HG02840 (cell line): ENCODE measurements around the gene KREMEN2.

Experiments used
- ATAC-seq: cut with Tn5 transposase; IDR thresholded peaks from one replicate; pipeline ENCODE4 v1.9.1; 2021; ENCODE audit warnings: mild to moderate bottlenecking, moderate library complexity, moderate number of reproducible peaks; ENCODE audit not compliant: unreplicated experiment, low FRiP score

Gene KREMEN2

DNA sequence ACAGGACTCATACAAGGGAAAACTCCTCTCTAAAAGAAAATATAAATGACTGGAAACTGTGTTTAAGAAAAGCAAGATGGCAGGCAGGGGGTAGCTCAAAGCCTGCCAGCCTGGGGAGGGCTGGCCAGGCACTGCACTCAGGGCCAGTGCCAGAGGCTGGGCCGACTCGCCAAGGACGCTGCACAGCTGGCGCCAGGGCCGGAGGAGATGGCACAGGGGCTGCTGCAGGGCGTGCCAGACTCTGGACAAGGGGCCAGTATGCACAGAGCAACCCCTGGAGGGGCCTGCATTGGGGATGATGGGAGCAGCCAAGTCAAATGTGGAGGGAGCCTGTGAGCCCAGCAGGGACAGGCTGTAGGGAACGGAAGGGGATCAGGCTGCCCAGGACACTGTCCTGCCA, 12.1 kb downstream of the KREMEN2 start:
- ATAC-seq, result no peak

DNA sequence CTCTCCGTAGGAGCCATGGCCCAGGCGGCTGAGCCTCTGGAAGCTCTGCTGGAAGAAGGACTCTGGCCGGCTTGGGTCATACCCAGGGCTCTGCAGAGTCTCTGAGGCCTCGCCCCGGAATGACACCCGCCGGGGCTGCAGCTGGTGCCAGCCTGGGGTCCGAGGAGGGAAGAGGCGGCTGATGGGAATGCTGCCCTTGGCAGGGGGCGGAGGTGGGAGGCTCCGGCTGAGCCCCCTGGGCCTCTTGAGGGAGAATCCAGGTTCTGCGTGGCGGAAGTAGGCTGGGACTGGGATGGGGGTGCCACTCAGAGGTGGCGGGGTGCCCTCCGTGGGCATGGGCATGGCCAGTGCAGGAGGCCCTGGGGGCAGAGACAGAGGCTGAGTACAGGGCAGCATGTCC, 12.6 kb downstream of the KREMEN2 start:
- ATAC-seq, result no peak

DNA sequence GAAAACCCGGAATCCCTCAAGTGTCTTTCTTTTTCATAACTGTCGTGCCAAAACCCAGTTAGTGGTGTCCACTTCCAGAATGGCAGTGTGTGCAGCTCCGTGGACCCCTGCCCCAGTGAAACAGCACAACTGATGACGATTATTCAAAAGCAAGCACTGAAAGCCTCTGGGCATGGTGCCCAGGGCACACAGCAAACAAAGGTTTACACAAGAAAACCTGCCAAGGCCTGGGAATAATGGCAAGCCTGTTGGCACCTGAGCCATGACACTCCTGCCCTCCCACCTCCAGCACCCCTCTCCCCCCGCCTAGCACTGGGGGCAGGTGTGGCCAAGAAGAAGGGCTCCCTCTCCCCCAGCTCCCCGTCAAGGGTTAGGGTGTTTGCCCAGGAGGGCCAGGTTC, 13.4 kb downstream of the KREMEN2 start:
- ATAC-seq, result no peak

DNA sequence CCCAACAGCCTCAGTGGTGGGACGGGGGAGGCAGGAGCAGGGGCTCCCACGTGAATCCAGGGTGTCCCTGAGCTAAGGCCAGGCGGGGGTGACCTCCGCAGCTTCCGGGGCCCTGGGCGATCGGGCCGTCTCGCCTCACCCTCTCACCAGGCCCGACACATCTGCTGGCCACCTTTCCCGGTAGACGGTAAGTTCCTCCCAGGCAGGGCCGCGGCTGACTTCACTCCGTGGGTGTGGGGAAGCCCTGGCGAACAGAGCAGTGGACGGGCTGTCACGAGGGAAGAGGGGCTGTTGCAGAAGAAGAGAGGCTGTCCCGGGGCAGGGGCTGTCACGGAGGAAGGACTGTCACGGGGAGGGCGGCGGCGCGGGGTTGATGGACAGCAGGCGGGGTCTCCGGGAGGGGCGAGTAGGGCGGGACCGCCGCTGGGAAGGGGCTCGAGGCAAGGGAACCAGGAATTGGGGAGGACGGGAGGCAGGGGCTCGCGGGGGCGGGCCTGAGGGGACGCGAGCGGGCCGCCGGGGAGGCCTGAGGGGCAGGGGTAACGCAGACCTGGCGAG, 15.7 kb downstream of the KREMEN2 start:
- ATAC-seq, result peak; percentile 1

DNA sequence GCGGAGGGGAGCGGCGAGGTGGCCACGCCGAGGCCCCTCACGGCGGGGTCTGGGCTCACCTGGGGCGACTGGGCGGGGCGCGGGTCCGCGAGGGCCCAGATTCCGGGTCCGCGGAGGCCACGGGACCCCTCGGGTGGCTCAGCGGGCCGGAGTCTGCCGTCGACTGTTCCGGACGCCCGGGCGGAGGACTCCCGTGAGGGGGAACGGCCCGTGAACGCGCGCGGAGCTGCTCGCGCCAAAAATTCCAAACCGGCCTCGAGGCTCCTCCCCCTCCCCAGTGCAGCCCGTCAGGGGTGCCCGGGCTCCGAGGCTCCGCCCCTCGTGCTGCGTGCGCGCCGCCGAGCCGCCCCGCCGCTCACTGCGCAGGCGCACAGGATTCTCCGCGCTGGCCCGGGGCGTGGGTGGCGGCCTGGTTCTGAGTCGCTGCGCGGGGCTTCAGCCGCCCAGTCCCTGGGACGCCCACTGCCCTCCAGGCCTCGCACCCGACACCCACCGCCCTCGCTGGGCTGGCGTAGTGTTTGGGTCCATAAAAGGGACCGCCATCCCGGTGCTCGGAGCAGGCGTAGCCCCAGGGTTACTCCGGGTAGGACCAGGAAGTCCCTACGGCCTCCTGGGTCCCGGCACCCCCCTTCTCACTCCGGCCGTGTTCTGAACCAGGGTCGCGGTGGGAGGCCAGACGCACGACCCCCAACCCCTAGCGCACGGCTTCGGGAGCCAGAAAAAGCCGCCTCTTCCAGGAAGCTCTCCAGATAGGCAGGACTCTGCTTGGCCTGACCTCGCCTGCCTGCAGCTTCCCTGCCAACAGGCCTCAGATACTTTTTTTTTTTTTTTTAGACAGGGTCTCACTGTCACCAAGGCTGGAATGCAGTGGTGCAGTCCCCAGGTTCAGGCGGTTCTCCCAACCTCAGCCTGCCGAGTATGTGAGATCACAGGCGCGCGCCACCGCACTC, 16.4 kb downstream of the KREMEN2 start, which contains the start of gene PKMYT1:
TSS of gene PKMYT1 (minus strand) at position 220 of the 950 bp plus-strand sequence. CDS start 789 bp downstream, outside the sequence.
- peak; percentile 71 for ATAC-seq

DNA sequence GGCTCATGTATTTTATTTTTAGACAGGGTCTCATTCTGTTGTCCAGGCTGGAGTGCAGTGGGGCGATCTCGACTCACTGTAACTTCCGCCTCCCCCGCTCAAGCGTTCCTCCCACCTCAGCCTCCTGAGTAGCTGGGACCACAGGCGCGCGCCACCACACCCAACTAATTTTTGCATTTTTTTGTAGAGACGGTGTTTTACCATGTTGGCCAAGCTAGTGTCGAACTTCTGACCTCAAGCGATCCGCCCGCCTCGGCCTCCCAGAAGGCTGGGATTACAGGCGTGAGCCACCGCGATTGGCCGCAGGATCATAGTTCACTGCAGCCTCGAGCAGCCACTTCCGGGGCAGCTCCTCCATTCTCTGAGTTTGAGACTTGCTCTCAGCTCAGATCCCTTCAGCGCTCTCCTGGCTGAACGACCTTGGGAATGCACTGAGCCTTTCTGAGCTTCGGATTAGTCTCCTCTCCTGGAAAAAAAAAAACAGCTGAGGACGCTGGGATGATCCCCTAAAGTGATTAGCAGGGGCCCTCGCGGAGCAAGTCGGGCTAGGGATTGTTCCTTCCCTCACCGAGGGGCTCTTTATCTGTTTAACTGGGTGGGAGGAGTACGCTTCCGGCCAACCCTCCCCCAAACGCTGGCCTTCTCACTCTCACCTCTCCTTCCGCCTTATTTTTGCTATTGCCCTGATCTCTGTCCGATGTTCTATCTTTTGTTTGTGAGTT, 17.3 kb downstream of the KREMEN2 start:
- no peak for ATAC-seq

DNA sequence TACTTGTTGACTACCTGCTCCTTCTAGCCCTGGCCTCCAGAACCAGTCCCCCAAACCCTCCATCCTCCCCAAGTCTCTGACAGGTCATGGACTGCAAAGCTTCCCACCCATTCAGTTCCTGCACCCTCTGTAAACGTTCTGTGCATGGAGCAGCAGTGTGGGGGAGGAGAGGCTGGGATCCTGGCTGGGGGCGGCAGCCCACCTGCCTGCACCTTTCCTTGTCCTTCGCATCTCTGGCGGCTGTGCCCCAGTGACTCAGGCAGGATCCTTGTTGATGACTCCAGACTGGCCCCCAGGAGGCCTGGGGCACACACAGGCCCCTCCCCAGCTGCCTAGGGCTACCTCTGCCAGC, 17.8 kb downstream of the KREMEN2 start:
- no peak for ATAC-seq

DNA sequence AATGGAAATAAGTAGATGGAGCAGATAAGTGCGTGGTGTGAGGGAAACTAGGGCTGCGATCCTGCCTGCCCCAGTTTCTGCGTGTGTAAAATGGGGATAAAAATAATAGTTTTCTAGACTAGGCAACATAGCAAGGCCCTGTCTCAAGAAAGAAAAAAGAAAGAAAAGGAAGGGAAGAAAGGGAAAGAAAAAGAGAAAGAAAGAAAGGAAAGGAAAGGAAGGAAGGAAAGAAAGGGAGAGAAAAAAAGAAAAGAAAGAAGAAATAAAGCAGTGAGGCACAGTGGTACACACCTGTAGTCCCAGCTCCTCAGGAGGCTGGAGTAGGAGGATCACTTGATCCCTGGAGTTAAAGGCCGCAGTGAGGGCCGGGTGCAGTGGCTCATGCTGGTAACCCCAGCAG, 18.3 kb downstream of the KREMEN2 start:
- no peak for ATAC-seq

DNA sequence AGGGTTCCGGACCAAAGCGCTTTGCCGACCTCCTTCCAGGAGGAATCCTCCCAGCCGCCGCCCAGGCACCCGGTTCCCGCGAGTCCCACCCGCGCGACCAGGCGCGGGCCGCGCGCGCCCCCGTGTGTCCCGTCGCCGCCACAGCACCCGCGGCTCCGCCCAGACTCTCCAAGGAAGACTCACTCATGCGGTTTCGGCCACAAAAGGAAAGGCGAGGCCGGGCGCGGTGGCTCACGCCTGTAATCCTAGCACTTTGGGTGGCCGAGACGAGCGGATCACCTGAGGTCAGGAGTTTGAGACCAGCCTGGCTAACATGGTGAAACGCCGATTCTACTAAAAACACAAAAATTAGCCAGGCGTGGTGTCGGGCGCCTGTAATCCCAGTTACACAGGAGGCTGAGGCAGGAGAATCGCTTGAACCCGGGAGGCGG, 19.6 kb downstream of the KREMEN2 start:
- ATAC-seq, result no peak

DNA sequence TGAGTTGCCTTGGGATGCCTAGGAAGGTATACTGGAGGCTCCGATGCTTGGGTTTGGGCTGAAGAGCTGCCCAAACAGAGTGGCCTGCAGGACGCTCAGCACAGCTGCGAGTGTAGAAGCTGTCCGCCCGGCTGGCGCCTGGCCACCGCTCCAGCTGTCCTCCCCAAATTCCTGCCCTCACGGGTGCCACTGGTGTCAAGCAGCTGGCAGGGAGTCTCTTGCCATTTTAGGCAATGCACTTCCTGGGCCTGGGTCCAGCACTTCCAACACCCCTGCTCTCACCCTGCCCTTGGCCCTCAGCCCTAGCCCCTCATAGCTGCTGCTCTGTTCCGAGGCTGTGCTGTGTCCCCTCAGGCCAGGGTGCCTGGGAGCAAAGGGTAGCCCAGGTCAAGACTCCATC, 21.4 kb downstream of the KREMEN2 start:
- ATAC-seq, result no peak

DNA sequence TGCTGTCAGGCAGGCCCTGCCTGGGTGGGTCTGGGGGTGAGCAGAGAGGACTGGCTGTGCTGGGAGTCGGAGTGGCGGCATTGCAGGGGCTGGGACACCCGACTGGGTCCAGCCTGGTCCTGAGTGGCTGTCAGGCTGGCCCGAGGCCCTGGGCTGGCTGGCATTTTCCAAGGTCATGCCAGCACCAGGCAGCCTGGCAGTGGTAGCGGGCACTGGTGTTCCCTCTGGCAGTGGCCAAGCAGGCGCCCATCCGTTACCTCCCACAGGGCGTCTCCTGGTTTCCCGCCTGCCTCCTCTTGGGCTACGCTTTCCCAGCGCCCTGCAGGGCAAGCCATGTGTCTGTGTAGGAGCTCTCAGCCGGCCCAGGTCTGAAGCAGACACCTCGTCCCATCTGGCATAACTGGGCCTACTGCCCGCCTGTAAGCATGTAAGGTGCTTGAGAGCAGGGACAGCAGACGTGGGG, 21.8 kb downstream of the KREMEN2 start:
- ATAC-seq, result no peak

DNA sequence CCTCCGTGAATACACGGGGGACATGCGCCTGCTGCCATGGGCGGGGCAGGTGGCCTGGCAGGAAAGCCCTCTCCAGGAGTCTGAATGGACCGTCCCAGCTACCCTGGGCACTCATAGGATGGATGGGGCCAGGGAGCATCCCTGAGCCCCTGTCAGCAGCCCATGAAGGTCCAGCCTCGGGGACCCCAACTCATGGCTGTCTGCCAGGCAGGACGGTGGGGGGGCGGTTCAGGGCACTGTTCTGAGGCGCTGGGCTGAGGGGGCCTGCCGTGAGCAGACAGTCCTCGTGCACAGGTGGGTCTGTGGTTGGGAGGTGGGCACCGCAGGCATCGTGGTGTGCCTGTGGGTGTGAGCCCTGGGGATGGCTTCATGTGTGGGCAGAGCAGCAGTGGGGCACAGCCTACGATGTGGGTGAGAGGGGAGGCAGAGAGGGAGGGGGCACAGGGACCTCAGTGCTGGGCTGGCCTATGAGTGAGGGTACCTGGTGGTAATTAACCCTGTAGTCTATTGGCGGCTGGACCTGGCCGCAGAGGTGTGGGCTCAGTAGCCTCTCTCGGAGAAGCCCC, 22.6 kb downstream of the KREMEN2 start:
- no peak for ATAC-seq

DNA sequence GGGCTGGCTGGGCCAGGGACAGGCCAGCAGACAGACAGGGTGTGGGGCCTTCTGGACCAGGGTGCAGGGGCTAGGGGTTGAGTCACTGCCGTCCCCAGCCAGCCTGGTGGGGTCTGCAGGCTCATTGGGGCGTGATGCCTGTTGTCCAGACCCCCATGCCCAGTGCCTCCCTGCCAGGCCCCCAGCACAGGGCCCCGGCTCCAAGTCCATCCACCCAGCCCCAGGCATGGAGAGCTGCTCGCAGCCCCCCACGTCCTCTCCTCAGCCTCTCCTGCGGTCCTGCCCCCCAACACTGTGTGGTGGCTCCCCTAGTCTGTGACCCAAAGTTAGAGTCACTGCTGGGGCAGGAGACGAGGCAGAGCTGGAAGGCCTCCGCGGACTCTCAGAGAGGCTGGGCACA, 23.2 kb downstream of the KREMEN2 start:
- no peak for ATAC-seq

DNA sequence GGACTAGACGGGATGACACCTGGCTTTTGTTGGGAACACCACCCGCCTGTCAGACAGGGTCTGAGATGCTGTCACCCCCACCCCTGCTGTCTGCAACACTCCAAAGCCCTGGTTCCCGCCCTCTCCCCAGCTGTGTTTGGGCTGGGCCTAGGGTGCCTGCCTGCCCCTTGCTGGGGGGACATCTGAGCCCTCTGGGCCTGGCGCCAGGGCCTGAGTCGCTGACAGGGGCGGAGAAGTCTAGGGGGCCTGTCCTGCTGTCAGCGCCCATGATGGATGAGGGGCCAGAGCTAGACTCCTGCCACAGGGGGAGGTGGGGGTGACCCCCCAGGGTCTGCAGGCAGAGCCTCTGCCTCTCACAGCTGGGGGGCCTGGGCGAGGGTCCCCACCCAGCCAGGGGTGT, 23.8 kb downstream of the KREMEN2 start:
- ATAC-seq, result no peak

DNA sequence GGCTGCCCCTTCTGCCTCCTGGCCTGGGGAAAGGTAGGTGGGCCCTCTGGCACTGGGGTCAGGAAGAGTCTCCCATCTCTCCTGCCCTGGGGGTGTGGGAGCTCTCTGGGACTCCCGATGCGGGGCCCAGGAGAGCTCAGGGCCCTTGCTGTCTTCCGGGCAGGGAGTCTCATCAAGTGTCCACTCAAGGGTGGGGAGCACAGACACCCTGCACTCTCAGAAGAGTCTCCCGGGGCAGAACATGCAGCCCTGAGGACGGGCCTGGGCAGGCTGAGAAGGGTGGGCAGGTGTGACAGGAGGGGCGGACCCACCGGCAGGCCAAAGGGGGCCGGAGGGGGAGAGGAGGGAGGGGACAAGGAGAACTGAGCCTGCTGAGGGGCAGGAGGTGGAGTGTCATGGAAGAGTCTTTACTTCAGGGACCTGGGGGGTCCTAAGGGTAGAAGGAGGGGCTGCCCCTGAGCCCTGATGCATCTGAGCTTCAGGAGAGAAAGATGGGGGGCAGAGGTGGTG, 24.6 kb downstream of the KREMEN2 start:
- ATAC-seq, result no peak

DNA sequence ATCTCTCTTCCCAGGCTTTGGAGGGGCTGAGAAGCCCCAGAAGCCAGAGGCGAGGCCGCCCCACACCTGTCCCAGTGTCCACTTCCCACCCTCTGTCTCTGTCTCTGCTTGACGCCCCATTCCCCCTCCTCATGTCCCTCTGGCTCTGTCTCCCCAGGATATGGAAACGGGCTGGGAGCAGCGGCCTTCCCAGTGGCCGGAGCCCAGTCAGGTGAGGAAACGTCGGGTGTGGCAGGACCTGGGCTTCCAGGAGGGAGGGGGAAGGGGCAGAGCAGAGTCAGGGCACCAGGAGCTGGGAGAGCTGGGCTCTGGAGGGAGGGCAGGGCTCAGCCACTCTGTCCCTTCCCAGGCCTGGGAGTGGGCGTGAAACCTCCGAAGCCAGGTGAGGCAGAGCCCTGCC, 26.8 kb downstream of the KREMEN2 start:
- no peak for ATAC-seq

DNA sequence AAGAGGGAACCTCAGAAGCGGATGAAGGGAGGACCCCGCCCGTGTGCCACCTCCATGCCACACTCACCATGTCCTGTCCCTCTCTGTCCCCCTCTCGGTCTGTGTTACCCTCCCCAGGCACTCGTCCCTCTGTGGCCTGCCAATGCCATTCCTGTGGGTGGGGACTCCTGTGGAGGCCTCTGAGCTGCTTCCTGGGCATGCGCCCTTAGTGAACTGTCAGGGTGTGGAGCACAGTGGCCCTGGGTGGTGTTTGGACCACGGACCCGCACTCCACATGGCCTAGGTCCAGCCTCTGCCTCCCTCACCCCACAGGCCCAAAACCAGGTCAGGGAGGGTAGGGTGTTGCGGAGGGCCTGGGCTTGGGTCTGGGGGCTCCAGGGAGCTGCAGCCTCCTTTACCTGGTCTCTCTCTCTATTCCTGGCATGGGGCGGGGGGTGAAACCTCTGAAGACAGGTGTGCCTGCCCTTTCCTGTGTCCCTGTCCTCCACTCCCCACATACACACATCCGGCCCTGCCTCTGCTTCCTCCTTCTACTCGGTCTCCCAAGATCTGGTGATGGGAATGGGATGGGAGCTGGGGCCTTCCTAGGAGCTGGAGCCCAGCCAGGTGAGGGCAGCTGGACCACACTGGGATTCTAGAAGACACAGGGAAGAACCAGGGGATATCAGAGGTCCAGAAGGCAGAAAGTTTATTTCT, 27.6 kb downstream of the KREMEN2 start:
- ATAC-seq, result no peak

DNA sequence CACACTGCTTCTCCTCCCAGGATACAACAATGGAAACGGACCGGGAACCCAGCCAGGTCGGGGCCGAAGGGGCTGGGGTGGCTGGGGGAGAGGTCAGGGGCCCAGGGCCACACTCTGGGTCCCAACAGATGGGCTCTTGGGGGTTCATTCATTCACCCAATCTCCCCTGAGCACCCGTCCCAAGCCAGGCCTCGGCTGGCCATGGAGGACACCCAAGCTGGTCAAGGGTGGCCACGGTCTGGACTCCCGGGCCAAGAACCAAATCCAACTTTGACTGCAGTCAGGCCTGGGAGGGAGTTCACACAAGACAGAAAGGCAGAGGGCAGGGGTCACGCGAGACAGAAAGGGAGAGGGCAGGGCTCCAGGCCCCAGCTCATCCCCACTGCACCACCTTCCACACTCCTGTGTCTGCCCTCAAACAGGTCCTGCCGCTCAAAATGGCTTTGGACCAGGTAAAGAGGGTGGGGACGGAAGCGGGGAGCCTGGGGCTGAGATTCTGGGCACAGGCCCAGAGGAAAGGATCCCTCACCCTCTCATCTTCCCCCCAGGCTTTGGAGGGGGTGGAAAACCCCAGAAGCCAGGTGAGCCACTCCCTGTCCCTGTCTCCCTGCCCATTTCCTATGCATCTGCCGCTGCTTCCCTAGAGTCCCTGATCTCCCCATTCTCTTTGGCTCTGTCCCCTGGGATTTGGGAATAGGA, 28.5 kb downstream of the KREMEN2 start:
- no peak for ATAC-seq

DNA sequence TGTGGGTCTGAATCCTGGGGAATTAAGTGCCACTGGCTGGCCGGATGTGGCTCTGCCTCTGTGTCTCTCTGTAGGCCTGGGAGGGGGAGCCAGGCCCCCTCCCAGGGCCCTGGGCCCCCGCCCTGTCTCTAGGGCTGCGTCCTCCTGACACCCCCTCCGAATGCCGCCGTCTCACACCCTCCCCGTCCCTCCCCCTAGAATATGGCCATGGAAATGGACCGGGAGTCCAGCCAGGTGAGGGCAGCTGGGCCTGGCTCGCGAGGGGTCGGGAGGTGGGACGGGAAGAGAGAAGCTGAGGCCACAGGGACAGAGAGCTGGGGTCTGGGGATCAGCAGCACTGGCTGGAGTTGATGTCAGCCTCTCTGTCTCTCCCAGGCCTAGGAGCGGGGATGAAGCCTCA, 32.2 kb downstream of the KREMEN2 start:
- ATAC-seq, result no peak

DNA sequence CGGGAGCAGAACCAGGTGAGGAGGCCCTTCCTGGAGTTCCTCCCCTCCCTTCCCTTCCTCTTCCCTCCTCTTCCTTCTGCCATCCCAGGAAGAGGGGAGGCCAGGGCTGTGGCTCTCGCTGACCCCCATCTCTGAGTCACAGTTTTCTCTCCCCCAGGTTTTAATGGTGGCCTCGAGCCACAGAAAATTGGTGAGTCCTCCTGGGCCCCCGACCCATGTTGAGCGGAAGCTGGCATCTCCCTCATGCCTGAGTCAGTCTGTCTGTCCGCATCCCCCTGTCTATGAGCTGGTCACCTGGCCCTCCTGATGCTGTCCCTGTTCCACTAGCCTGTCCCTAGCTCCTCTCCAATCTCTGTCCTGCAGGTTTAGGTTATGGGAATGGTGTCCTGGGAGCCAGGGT, 35.9 kb downstream of the KREMEN2 start:
- ATAC-seq, result no peak
